Activated B cell treated with CpG ODN at 0.5 μM for 24 hours (primary cell): ENCODE results near the gene CPHXL. TPM values are rescaled to one million over a fixed set of nuclear protein-coding genes. Genes with fewer than 3 reads are reported as not detected.

Experiments used
- ATAC-seq: fragments of 200-7000 bp; cut with Tn5 transposase; one replicate; pipeline ENCODE4 v1.10.0; 2021; ENCODE audit warnings: low read depth, mild to moderate bottlenecking, moderate library complexity
- CTCF ChIA-PET: fragments of 350-600 bp; sonication (Branson Sonifier 250); formaldehyde crosslinking; loops from one replicate; lab custom pipeline; 2021; ENCODE audit warnings: antibody characterized with exemption; lab: Charles Lee
- POLR2A ChIA-PET: fragments of 350-600 bp; sonication (Branson Sonifier 250); formaldehyde crosslinking; loops from one replicate; lab custom pipeline; 2021; ENCODE audit warnings: antibody characterized with exemption; lab: Charles Lee
- DNase-seq: peaks from one replicate; pipeline ENCODE4 v3.0.0; 2022
- H3K27ac Mint-ChIP-seq: one replicate; pipeline ENCODE4 v1.8.0; 2020; ENCODE audit warnings: mixed read lengths
- H3K27me3 Mint-ChIP-seq: one replicate; pipeline ENCODE4 v1.8.0; 2021; ENCODE audit warnings: mixed read lengths
- H3K36me3 Mint-ChIP-seq: one replicate; pipeline ENCODE4 v1.8.0; 2021; ENCODE audit warnings: low read depth, mixed read lengths
- H3K4me1 Mint-ChIP-seq: one replicate; pipeline ENCODE4 v1.8.0; 2021; ENCODE audit warnings: mixed read lengths
- H3K4me3 Mint-ChIP-seq: one replicate; pipeline ENCODE4 v1.8.0; 2020; ENCODE audit warnings: mild to moderate bottlenecking, mixed read lengths
- H3K9me3 Mint-ChIP-seq: one replicate; pipeline ENCODE4 v1.8.0; 2020; ENCODE audit warnings: mixed read lengths
- CTCF ChIP-seq: fragments of 200-600 bp; IDR thresholded peaks from one replicate; pipeline ENCODE4 v1.8.0; 2022; ENCODE audit warnings: antibody characterized with exemption, mild to moderate bottlenecking
- intact Hi-C: fragments of 100-400 bp; cut with micrococcal nuclease; formaldehyde crosslinking; loops from one replicate; pipeline ENCODE4 v1.15.1; 2024
- total RNA-seq: library from RNA; stranded (reverse); gene quantifications from 2 replicates; pipeline ENCODE4 v1.2.3, GENCODE V29; 2022

CPHXL gene
- total RNA-seq, 1 donor from 2014 or later: not detected

DNA sequence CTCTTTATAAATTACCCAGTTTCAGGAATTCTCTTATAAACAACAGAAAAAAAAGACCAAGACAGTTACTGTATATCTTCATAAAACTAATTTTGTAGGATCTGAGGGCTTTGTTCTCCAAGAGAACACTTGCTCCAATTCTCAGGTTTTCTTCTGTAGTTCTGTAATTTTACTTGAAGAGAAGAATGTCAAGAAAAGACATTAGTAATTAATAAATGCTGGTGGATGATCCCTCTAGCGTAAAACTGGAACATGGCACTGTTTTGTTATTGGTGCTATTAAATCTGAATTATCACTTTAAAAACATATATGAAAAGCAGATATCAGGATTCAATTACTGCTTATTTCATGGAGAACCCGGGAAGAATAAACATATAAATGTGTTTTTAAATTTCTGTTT, 36.5 kb upstream of the CPHXL start:
- Mint-ChIP-seq H3K9me3 (no peaks in the 10 kb centered on the region), H3K27ac (no peak overlapping the region), H3K36me3 (no peaks in the 10 kb centered on the region), H3K4me1 (peaks cover 30% of the 10 kb centered on the region), H3K27me3 (peaks cover 4% of the 10 kb centered on the region), H3K4me3 (no peak overlapping the region)
- ATAC-seq (no peak), DNase-seq (no peak)
- CTCF ChIA-PET: interaction anchor here (0.7 to 1.0 kb wide), 3 partner anchors 376 to 563 kb away, joined by 3 to 4 read pairs (median 3); no protein-coding TSS in a partner anchor
- no peak for TF ChIP-seq CTCF
- intact Hi-C loops: loop anchor here (10.0 kb wide), 1 partner anchor 1058 kb away; the partner anchor contains the start of gene MLKL
- POLR2A ChIA-PET: interaction anchor here (4.6 kb wide), 1 partner anchor 114 kb away, joined by 31 read pairs; the partner anchor contains the start of genes KARS1 and TERF2IP

DNA sequence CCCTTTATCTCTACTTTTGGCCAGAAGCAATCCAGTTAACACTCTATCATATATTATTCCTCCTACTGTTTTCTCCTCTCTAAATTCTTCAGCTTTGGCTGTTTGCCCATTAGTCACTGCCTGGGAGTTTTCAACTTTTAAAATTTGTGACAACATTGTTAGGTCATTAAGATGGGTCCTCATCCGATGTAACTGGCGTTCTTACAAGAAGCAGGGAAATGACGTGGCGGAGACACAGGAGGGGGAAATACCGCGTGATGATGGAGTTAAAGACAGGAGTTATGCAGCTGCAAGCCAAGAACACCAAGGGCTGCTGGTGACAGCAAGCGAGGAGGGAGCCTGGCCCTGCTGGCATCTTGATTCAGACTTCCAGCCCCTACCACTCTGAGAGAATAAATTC, 34.8 kb upstream of the CPHXL start:
- Mint-ChIP-seq H3K4me3 (peak overlapping the region; percentile 76), H3K27ac (peak overlapping the region; percentile 90), H3K9me3 (no peaks in the 10 kb centered on the region), H3K36me3 (no peaks in the 10 kb centered on the region), H3K27me3 (no peaks in the 10 kb centered on the region), H3K4me1 (peaks cover 30% of the 10 kb centered on the region)
- no peak for TF ChIP-seq CTCF
- ATAC-seq (peak; percentile 20), DNase-seq (no peak)
- intact Hi-C loops: loop anchor here (1.0 to 10.0 kb wide), 4 partner anchors 196 to 1056 kb away; partner anchors contain the start of genes MLKL, TMEM231 and ZFP1
- CTCF ChIA-PET: no interaction called here
- POLR2A ChIA-PET: interaction anchor here (4.6 kb wide), 1 partner anchor 113 kb away, joined by 31 read pairs; the partner anchor contains the start of genes KARS1 and TERF2IP

GRCh38 chr16:75760018-75760519, 33.8 kb upstream of the CPHXL start:
- H3K9me3 Mint-ChIP-seq: no peaks in the 10 kb centered on the region
- no peak for DNase-seq
- H3K4me1 Mint-ChIP-seq: peaks cover 30% of the 10 kb centered on the region
- no peaks in the 10 kb centered on the region for H3K27me3 Mint-ChIP-seq
- no peaks in the 10 kb centered on the region for H3K36me3 Mint-ChIP-seq
- POLR2A ChIA-PET: interaction anchor here (4.6 kb wide), 1 partner anchor 112 kb away, joined by 31 read pairs; the partner anchor contains the start of genes KARS1 and TERF2IP
- CTCF ChIA-PET: no interaction called here
- intact Hi-C loops: loop anchor here (2.0 to 10.0 kb wide), 2 partner anchors 611 to 1055 kb away; partner anchors contain the start of genes MLKL and ZFP1
- no peak overlapping the region for H3K4me3 Mint-ChIP-seq
- no peak for TF ChIP-seq CTCF
- ATAC-seq: no peak
- no peak overlapping the region for H3K27ac Mint-ChIP-seq

- no peak overlapping the region for H3K4me3 Mint-ChIP-seq
- H3K27ac Mint-ChIP-seq: no peak overlapping the region
- intact Hi-C loops: no loop called here
- DNase-seq: no peak
- H3K27me3 Mint-ChIP-seq: peaks cover 2% of the 10 kb centered on the region
- H3K9me3 Mint-ChIP-seq: no peaks in the 10 kb centered on the region
- ATAC-seq: no peak
- ChIA-PET CTCF (no interaction called here), POLR2A (interaction anchor here (0.5 kb wide), 1 partner anchor 128 kb away, joined by 4 read pairs; no protein-coding TSS in a partner anchor)
- no peak for TF ChIP-seq CTCF
- peaks cover 24% of the 10 kb centered on the region for H3K4me1 Mint-ChIP-seq
- no peaks in the 10 kb centered on the region for H3K36me3 Mint-ChIP-seq
These were observed 31.9 kb upstream of the CPHXL start for GRCh38 chr16:75758215-75758614.

GRCh38 chr16:75754141-75754540, 27.9 kb upstream of the CPHXL start:
- ChIA-PET CTCF (no interaction called here), POLR2A (no interaction called here)
- DNase-seq: no peak
- TF ChIP-seq CTCF: no peak
- Mint-ChIP-seq H3K36me3 (no peaks in the 10 kb centered on the region), H3K27me3 (peaks cover 7% of the 10 kb centered on the region), H3K27ac (no peak overlapping the region), H3K9me3 (no peaks in the 10 kb centered on the region), H3K4me1 (peaks cover 5% of the 10 kb centered on the region), H3K4me3 (no peak overlapping the region)
- no peak for ATAC-seq
- intact Hi-C loops: no loop called here
